ENCODE results near the gene SORBS2. TPM values are rescaled to one million over a fixed set of nuclear protein-coding genes. Genes with fewer than 3 reads are reported as not detected.

SORBS2 gene
- total RNA-seq, 1 experiment from 2014 or later, result 0.34 TPM

GRCh38 chr4:185645403-185645802, 166.6 kb downstream of the SORBS2 start:
- H3K4me3 ChIP-seq (replicated peaks in 1 of 2; ENCODE audit: low read depth in 1 of 2, low read length in 2 of 2), result no peak overlapping the region
- H3K27me3 ChIP-seq (ENCODE audit: insufficient read depth, low read length), result no peaks in the 10 kb centered on the region
- RAD21 ChIA-PET (ENCODE audit: low non-redundant PET in 1 of 2, low total read pairs in 2 of 2, uncharacterized antibody in 2 of 2, unreplicated experiment in 2 of 2), result no interaction called here
- no peaks in the 10 kb centered on the region for H3K79me2 ChIP-seq (ENCODE audit: insufficient read depth, low read length)
- no peaks in the 10 kb centered on the region for H3K9me2 ChIP-seq (ENCODE audit: insufficient read depth)
- H3K4me1 ChIP-seq (ENCODE audit: control insufficient read depth in 1 of 2, insufficient read depth in 2 of 2, low read length in 2 of 2), result no peaks in the 10 kb centered on the region
- no peaks in the 10 kb centered on the region for H4K20me1 ChIP-seq (ENCODE audit: insufficient read depth)
- ATAC-seq (no peak), DNase-seq (ENCODE audit: low read depth, low spot score) (no peak)
- no peak overlapping the region for H3K9ac ChIP-seq (ENCODE audit: low read length)
- no peak for TF ChIP-seq ZNF274 (IDR thresholded peaks at IDR 0.05; ENCODE audit: low read depth, low read length)
- no peak for TF ChIP-seq MAX (IDR thresholded peaks at IDR 0.05)
- no peak for TF ChIP-seq SP1 (IDR thresholded peaks at IDR 0.05; ENCODE audit: low read depth)
- no peak for TF ChIP-seq TCF7L2 (IDR thresholded peaks at IDR 0.05; ENCODE audit: borderline replicate concordance, extremely low read depth, insufficient read depth, insufficient read length)
- no peak for TF ChIP-seq REST (IDR thresholded peaks at IDR 0.05; ENCODE audit: low read depth)
- TF ChIP-seq ATF3 (IDR thresholded peaks at IDR 0.05), result no peak
- TF ChIP-seq EGR1 (IDR thresholded peaks at IDR 0.05; ENCODE audit: low read depth), result no peak
- no peak for TF ChIP-seq EZH2 (IDR thresholded peaks at IDR 0.05)
- no peak for TF ChIP-seq YY1 (IDR thresholded peaks at IDR 0.05; ENCODE audit: extremely low read depth, insufficient replicate concordance, low read depth, low read length)
- TF ChIP-seq ZFX (IDR thresholded peaks at IDR 0.05), result no peak
- intact Hi-C loops (cut with micrococcal nuclease), result no loop called here
- no peak overlapping the region for H3K27ac ChIP-seq (ENCODE audit: low read depth, low read length)
- no peaks in the 10 kb centered on the region for H3K36me3 ChIP-seq (ENCODE audit: control insufficient read depth in 1 of 2, insufficient read depth in 2 of 2, low read length in 2 of 2)
- no TSS peak for BruUV-seq (replicated peaks)
- POLR2A ChIA-PET, result no interaction called here
- H3K9me3 ChIP-seq (ENCODE audit: control insufficient read depth in 1 of 2, insufficient read depth in 1 of 2, low read depth in 1 of 2, low read length in 2 of 2), result no peaks in the 10 kb centered on the region
- CTCF ChIA-PET, result interaction anchor here (1.9 kb wide), 1 partner anchor 393 kb away, joined by 6 read pairs; no protein-coding TSS in a partner anchor
- H3K4me2 ChIP-seq (ENCODE audit: low read length), result no peak overlapping the region
- no peak overlapping the region for H2AFZ ChIP-seq (ENCODE audit: low read depth, low read length, poor library complexity, severe bottlenecking)
